Activated CD4-positive, alpha-beta T cell treated with anti-CD3 and anti-CD28 coated beads, Interleukin-2, amount 50 U/mL, for 24 hours (primary cell): ENCODE data around the gene ZNF428.
"Not testable (repeated sequence)": the region's sequence is repeated elsewhere in the genome, so short reads cannot be mapped to it uniquely, and the experiment has no call there.

ENCODE experiments used
- DNase-seq, 2 donors: peaks; one replicate each; pipeline ENCODE4 v3.0.0-alpha.2; 2020; ENCODE audit warnings: low read depth in 1 of 2, low spot score in 1 of 2

Gene ZNF428

DNA sequence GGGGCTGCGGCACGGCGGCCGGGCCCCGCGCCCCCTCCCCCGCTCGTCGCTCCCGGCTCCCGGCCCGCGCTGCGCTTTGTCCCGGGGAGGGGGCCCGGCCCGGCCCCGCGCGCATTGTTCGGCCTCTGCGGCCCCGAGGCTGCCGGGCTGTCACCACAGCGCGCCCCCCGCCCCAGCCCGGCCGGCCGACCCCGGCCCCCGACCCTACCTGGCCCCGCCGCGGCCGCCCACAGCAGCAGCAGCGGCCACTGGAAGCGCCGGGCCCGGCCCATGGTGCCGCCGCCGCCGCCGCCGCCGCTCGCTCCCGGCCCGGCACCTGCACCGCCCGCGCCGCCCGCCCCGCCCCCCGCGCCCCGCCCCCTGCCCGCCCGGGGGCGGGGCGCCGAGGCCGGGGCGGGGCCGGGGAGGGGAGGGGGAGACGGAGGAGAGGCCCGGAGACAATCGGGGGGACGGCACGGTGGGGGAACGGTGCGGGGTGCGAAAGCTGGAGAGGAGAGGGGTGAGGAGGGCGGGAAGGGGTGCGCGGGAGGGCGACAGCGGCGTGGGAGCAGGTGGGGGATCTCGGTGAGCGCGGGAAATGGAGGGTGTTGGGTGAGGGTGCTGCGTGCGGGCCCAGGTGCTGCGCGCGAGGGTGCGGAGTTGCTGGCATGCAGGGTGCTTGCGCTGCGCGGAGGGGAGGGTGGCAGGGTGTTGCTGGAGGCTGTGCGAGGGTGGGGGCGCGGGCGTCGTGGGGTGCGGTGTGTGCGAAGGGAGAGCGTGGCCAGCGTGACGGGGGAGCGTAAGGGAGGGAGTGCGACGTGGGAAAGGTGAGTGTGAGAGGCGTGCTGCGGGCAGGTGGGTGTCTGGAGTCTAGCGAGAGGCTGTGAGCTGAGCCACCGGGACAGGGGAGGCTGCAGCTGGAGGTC is 20.3 kb upstream of the ZNF428 start, which contains the start of gene CADM4:
Gene CADM4, minus strand, starts transcription at position 332 of the 905 bp plus-strand sequence. Its CDS starts 60 bp downstream, at position 272.
- peak in 1 of 2 donors; percentile 15 for DNase-seq

DNA sequence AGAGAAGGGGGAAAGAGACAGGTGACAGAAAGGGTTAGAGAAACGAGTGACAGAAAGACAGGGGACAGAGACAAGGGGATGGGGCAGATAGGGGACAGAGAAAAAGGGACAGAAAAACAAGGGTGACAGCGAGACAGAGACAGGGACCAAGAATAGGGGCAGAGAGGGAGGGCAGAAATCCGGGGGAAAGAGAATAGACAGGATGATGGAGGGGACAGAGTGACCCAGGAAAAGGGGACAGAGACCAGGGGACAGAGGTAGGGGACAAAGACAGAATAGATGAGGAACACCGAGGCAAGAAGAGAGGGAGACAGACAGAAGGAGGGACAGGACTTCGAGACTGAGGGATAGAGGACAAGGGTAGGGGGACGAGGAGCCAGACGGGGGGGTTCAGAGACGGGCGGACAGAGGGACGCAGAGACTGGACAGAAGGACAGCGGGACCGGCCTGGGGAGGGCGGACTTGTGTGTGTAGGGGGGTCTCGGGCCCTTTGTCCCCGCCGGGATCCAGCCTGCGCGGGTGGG is 19.6 kb upstream of the ZNF428 start:
- no peak for DNase-seq

DNA sequence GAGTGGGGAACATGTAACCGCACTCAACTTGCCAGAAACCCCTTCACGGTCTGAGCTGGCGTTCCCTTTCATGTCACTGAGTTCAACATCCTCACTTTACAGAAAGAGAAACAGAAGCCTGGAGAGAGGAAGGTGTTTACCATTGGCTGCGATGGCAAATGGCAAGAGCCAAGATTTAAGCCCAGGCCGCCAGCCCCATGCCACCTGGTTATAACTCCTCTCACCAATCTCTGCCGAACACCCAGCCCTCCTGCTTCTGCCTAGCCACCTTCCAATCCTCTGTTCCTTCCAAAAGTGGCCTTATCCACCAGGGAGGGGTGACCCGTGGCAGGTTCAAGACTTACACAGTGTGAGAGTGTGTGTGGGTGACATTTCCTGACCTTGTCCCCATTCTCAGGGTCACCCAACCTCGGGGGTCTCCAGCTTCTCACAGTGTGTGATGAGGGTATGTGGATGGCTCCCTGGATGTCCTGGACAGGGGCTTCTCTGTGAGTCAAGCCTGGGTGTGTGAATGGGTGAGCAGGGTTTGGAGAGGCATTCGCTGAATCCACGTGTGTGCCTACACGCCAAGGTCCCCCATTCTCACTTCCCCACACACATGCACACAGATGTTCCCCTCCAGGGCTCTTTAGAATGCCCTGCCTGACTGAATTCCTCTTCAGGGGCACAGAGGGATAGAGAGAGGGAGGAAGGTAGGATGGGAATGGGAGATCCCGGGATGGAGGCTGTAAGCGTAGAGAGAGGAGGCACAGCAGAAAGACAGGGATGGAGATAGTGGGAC is 19.0 kb upstream of the ZNF428 start:
- no peak for DNase-seq

DNA sequence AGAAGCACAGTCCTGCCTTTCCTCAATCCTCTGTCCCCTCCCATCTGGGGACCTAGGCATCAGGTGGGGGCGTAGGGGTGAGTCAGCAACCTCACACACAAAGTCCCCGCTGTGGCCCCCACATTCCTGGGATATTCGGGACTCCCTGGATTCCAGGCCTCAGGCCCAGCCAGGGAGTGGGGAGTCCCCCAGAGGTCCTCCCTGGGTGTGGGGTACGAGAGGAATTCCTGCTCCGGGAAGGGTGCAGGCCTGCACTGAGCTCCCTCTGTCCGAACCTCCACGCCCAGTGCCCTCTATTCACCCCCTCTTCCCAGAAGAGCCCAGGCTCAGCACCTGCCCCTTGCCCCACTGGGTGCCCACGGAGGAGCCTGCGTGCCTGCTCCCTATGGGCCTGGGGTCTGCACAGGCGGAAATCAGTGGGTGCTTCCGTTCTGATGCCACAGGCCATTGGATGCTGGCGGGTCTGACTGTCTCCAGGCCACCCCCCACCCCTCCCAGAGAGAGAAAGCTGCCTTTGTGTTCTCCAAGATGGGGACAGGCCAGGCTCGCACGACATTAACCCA is 16.8 kb upstream of the ZNF428 start:
- no peak for DNase-seq

DNA sequence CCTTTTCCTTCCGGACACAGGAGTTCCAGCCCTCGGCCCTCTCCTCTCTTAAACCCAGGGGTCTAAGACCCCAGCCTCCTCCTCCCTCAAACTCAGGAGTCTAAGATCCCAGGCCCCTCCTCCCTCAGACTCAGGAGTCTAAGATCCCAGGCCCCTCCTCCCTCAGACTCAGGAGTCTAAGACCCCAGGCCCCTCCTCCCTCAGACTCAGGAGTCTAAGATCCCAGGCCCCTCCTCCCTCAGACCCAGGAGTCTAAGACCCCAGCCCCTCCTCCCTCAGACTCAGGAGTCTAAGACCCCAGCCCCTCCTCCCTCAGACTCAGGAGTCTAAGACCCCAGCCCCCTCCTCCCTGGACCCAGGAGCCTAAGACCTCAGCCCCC is 16.1 kb upstream of the ZNF428 start:
- not testable (repeated sequence) for DNase-seq

DNA sequence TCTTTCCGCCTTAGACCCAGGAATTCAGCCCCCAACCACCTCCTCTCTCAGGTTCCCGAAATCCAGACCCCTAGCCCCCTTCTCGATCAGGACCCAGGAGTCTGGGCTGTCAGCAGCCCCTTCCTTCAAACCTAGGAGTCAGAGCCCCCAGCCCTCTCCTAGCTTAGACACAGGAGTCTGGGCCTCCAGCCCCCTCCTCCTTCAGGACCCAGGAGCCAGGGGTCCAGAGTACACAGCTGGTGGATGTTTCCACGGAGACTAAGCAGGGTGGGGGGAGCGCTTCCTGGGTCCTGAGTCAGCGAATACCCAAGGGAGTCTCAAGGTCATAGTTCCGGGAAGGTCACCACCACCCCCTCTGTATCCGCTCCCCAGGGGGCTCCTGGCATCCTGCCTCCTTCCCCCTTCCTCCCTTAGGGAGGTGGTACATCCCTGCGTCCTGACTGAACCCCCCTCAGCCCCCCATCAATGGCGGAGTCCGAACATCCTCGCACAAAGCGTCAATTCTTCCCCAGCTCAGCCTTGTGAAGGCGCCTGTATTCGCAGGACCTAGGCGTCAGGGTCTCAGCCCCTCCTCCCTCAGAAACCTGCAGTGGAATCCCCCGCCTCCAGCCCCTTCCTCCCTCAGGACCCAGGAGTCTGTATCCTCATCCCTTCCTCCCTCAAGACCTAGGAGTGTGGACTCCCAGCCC is 15.6 kb upstream of the ZNF428 start:
- no peak for DNase-seq

DNA sequence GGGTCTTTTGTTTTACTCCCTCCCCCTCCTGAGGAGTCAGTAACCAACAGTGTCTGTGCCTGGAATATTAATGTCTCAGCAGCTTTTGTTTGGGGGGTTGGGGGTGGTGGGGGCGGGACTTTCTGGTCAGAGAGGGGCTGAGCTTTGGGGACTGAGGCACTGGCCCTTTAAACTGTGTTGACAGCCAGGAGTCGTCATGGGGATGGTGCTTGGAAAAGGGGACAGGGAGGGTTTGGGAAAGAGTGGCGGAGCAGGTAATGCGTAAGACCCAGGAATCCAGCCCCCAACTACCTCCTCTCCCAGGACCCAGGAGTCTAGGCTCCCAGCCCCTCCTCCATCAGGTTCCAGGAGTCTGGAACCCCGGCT is 15.1 kb upstream of the ZNF428 start:
- DNase-seq = no peak

DNA sequence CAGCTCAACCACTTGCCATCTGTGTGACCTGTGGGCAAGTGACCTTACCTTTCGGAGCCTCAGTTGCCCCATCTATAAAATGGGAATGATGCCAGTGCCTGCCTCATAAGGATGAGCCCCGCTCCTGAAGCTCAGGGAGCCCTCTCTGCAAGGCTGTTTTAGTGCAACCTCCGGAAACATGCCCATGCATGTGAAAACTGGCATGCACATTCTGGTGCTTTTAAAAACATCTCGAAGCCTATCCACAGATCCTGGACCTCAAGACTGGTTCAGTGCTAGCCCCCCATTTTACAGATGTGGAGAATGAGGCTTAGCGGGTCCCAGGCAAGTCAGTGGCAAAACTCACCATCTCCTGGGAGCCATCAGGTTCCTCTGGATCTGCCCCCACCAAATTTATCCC is 14.6 kb upstream of the ZNF428 start:
- no peak for DNase-seq

DNA sequence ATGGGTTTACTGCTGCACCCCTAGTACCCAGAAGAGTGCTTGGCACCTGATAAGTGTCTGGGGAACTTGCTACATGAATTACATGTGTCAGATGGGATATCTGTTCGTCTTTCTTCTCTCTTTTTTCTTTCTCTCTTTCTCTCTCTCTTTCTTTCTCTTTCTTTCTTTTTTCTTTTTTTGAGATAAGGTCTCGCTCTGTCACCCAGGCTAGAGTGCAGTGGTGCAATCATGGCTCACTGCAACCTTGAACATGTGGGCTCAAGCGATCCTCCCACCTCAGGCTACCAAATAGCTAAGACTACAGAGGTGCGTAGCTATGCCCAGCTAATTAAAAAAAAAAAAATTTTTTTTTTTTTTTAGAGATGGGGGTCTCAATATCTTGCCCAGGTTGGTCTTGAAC is 14.1 kb upstream of the ZNF428 start:
- no peak for DNase-seq

DNA sequence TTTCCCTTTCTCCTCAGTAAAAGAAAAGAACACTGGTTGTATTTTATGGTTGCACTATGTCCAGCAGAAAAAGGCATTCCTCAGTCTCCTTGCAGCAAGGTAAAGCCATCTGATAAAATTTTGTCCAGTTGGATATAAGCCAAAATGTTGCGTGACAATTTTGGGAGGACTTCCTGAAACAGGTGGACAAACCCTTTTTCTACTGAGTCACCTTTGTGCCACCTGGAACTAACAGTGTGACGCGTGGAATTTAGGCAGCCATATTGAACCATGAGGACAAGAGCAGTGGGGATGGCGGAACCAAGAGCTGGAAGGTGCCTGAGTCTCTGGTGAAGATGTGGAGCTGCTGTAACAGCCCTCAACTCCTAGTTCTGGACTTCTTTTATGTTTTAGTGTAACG is 12.1 kb upstream of the ZNF428 start:
- DNase-seq = no peak

DNA sequence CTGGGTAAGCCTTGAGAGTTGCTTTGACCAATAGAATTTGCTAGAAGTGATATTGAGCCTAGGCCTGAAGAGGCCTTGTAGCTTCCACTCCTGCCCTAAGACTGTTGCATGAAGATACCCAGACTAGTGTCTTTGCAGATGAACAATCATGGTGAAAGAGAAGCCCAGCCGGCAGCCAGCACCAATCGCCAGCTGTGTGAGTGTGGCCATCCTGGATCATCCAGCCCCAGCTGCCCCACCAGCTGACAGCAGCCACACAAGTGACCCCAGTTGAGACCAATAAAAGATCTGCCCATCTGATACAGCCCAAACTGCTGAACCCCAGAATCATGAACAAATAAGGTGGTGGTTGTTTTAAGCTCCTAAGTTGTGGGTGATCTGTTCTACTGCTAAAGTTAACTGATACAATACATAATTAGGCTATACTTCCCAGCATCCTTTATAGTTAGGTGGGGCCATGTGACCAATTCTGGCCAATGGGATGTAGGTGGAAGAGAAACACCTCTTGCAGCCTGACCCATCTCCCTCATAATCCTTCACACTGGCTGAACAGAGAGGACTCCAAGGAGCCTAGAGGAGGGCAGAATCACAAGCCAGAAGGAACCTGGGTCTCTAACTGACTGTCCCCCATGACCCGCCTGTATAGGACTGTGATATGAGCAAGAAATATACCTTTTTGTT is 9.4 kb upstream of the ZNF428 start:
- no peak for DNase-seq

DNA sequence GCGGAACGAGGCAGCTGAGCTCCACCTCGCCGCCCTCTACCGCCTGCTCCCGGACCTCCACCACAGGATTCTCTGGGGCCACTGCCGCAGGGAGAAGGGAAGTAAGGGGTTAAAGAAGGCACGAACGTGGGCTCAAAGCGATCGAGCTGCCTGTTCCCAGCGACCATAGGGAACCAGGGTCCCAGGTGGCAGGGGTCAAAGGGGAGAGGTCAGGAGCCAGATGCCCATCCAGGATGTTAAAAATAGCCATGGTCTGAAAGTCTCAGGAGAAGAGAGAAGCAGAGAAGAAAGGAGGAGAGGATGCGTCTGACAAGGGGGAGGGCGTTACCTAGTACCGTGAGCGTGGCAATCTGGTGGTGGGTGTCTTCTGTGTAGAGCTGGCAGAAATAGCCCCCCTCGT is 7.4 kb upstream of the ZNF428 start:
- no peak for DNase-seq

DNA sequence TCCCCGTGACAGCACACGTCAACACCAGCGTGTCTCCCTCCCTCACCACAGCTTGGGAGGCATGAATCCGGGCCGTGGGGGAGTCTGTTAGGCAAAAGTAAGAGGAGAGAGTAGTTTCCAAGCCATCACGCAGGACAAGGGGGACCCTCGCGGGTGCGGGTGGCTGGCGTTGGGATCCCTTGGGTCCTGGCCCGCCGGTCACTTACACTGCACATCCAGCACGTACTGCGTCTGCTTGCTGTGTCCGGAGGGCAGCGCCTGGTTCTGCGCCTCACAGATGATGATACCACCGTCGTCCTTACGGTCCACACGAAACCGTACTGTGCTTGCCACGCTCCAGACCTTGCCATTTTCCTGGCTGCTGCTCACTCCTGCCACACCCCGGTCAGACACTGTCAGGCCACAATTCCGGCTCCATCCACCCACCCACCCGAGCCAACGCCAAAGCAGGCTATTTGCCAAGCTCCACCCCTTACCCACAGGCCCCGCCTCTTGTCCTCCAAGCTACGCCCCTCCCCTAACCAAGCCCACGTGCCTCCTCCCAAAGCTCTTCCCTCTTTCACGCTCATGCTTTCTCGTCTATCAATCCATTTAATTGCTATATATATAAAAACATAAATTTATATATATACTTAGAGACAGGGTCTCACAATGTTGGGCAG is 6.6 kb upstream of the ZNF428 start:
- DNase-seq = no peak

DNA sequence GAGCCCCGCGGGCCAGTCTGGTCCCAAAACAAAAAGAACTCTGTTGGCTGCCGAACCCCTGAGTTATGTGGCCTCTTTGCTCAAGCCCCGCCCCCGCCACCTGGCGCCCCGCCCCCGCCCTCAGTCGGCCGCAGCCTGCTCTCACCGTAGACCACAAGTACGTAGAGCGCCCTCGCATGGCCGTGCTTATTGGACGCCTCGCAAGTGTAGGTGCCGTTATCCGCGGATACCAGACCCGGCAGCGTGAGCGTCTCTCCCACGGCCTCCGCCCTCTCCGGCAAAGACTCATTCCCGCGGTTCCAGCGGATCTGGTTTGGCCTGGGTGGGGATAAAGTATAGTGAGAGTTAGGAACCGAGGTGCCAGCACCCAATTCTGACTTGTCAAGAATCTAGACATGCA is 5.5 kb upstream of the ZNF428 start:
- peak; percentile 67 to 76 for DNase-seq

DNA sequence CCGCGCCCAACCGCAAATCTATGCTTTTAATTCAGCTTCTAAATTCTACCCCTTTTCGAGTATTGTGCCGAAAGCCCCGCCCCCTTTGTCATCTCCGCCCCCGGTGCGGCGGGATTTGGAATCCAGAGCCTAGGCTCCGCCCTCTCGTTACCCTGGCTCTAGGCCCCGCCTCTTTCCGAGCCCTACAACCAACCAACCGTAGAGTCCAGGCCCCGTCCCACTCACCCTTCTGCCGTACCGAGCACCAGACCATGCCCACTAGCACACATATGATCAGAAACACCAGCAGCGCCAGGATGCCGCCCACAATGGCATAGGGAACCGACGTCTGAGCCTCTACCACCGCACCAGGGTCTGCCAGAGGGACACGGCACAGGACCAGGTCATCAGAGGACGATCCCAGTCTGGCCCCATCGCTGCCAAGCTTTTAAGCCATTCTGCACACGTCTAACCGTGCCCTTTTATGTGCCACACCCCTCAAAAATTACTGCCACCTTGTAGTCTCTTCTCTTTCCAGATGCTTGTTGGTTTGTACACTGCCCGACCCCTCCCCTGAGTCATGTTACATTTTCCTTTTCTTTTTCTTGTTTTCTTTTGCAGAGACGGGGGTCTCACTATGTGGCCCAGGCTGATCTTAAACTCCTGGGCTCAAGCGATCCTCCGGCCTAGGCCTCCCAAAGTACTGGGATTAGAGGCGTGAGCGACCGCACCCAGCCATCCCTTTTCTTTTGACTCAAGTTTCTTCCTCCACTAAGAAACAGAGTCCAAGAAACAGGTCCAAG is 4.7 kb upstream of the ZNF428 start:
- DNase-seq = no peak

DNA sequence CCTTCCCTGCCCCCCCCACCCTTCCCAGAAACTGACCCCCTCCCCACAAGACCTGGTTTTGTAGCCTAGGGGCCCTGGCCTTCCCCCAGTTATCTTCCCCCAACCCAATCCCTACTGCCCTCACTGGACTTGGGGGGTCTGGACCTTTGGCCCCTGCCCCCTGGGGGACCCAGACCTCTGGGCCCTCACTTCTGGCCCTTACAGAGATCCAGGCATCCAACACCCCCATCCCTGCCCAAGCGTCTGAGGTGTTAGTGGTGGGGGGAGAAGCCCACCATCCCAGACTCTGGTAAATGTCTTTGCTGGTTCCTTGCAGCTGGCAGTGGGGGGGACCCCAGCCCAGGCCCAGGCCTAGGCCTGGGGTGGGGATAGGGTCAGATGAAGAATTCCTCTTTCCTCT is 3.5 kb upstream of the ZNF428 start:
- no peak for DNase-seq

DNA sequence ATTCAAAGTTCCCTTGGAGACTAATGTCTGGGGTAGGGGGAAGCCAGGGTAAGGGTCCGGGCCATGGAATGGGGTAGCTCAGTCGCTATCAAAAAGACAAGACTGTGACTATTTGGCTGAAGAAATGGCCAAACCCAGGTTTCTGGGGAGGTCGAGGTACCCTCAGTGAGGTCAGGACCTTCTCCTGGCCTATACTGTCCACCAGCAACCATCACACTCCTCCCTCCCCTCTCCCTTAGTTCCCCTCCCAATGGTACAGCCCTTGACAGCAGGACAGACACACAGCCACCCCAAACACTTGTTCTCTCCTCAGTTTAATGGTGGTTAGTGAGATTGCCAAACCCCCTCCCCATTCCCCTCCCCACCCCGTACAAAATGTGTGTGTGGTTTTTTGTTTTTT is 2.6 kb upstream of the ZNF428 start:
- no peak for DNase-seq

DNA sequence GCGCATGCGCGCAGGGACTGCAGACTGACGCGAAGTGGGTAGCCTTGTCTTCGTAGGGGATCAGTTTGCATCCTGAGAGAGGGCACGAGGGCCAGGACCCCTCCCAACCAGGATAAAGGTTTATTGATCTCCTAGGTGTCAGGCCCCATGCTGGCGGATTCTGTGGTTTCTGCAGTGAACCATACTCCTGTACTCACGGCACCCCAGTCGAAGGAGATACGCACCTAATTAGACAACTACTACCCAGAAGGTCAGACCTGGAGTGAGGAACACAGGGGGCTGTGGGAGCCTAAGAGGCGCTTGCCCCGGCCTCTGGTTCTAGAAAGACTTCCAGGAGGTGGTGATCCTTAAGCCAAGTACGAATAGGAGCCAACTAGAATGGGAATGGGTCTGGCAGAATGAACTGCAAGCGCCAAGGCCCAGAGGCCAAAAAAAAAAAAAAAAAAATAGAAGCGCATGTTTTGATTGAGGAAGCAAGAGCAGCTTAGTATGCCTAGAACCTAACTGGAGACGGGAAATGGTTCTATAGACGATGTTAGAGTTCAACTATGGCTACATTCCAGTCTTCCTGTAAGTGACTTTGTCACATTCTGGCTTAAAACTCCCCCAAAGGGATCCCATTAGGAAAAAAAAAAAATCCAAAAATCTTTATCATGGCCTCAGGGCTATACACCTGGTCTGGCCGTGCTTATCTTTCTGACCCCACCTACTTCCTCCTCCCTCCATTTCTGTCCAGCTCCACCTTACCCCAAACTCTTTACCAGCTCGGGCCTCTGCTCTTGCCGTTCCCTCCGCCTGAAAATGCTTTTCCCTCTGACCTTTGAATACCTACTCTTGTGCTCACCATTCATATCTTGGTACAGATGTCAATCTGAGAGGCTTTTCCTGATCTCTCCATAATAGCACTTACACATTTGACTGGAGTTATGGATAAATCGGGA is 902 bp upstream of the ZNF428 start:
- DNase-seq = peak in 1 of 2 donors; percentile 84
